ENCODE measurements around the gene SCAF1. TPM values are rescaled to one million over a fixed set of nuclear protein-coding genes. Genes with fewer than 3 reads are reported as not detected.
A peak's percentile ranks its signal among the peaks of the same experiment; 100 is the strongest.

SCAF1 gene
- total and polyA plus RNA-seq, 2 donors (not counting 1 experiment from before 2014, with no cell fraction given) = 17.1 to 68.3 TPM

GRCh38 chr19:49652551-49653465 lies 10.8 kb downstream of the SCAF1 start:
- 98% methylated on average over 55 of the region's 58 CpGs for WGBS (ENCODE audit: insufficient coverage)
- Histone ChIP-seq H2AFZ (ENCODE audit: insufficient read depth, low read depth, low read length, poor library complexity, severe bottlenecking) (no peak overlapping the region), H3K9me3 (ENCODE audit: control extremely low read depth in 1 of 3, control insufficient read depth in 2 of 3, insufficient read depth in 1 of 3, low read length in 2 of 3) (peaks cover 0 to 4% (median 0%) of the 10 kb centered on the region in 3 donors), H3K4me3 (ENCODE audit: control extremely low read depth in 1 of 5, extremely low read depth in 1 of 5, insufficient read depth in 1 of 5, low read depth in 2 of 5, low read length in 4 of 5) (no peak overlapping the region), H3K27ac (ENCODE audit: low read length in 2 of 2) (no peak overlapping the region), H4K20me1 (ENCODE audit: control insufficient read depth, insufficient read depth, low read length, poor library complexity, severe bottlenecking) (peaks cover 52% of the 10 kb centered on the region), H3K9ac (ENCODE audit: low read length) (no peak overlapping the region), H3K79me2 (ENCODE audit: control insufficient read depth, insufficient read depth, low read length) (peaks cover 23% of the 10 kb centered on the region), H3K36me3 (replicated peaks in 1 of 2; ENCODE audit: control extremely low read depth in 1 of 2, control insufficient read depth in 1 of 2, extremely low read depth in 1 of 2, insufficient read depth in 2 of 2, low read length in 1 of 2) (peaks cover 0 to 70% of the 10 kb centered on the region in 2 experiments), H3K4me1 (ENCODE audit: control insufficient read depth in 2 of 2, insufficient read depth in 2 of 2, low read length in 2 of 2) (no peaks in the 10 kb centered on the region), H3K4me2 (replicated peaks; ENCODE audit: low read depth, low read length, poor library complexity, severe bottlenecking) (no peak overlapping the region), H3K27me3 (replicated peaks in 1 of 4; ENCODE audit: control extremely low read depth in 1 of 4, control insufficient read depth in 3 of 4, insufficient read depth in 4 of 4, low read length in 3 of 4) (no peaks in the 10 kb centered on the region)
- no peaks in the 10 kb centered on the region for H3K4me1 Mint-ChIP-seq
- no peak overlapping the region for H3K4me3 Mint-ChIP-seq
- no peak for DNase-seq
- POLR2A ChIA-PET = interaction anchor here (0.6 kb wide), 1 partner anchor 47 kb away, joined by 5 read pairs; no protein-coding TSS in a partner anchor
- H3K27ac Mint-ChIP-seq = no peak overlapping the region
- no peaks in the 10 kb centered on the region for H3K27me3 Mint-ChIP-seq
- H3K9me3 Mint-ChIP-seq (ENCODE audit: insufficient read depth) = no peaks in the 10 kb centered on the region
- intact Hi-C loops (cut with micrococcal nuclease) = no loop called here
- CTCF ChIA-PET = no interaction called here
- TF ChIP-seq, protein P1, sequence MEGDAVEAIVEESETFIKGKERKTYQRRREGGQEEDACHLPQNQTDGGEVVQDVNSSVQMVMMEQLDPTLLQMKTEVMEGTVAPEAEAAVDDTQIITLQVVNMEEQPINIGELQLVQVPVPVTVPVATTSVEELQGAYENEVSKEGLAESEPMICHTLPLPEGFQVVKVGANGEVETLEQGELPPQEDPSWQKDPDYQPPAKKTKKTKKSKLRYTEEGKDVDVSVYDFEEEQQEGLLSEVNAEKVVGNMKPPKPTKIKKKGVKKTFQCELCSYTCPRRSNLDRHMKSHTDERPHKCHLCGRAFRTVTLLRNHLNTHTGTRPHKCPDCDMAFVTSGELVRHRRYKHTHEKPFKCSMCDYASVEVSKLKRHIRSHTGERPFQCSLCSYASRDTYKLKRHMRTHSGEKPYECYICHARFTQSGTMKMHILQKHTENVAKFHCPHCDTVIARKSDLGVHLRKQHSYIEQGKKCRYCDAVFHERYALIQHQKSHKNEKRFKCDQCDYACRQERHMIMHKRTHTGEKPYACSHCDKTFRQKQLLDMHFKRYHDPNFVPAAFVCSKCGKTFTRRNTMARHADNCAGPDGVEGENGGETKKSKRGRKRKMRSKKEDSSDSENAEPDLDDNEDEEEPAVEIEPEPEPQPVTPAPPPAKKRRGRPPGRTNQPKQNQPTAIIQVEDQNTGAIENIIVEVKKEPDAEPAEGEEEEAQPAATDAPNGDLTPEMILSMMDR (IDR thresholded peaks at IDR 0.05) = no peak
- no peak for TF ChIP-seq EZH2 (IDR thresholded peaks at IDR 0.05; ENCODE audit: borderline replicate concordance, insufficient read depth, low read depth, low read length, poor library complexity, severe bottlenecking)
- no peak for ATAC-seq (ENCODE audit: low read depth)

- no peaks in the 10 kb centered on the region for H3K27me3 Mint-ChIP-seq
- H3K4me2 ChIP-seq (replicated peaks; ENCODE audit: low read depth, low read length, poor library complexity, severe bottlenecking) = no peak overlapping the region
- no peak for ATAC-seq (ENCODE audit: low read depth)
- no peaks in the 10 kb centered on the region for H3K4me1 Mint-ChIP-seq
- no peaks in the 10 kb centered on the region for H3K9me3 Mint-ChIP-seq (ENCODE audit: insufficient read depth)
- H3K27ac ChIP-seq (ENCODE audit: low read length in 2 of 2) = no peak overlapping the region
- TF ChIP-seq, protein P1 (IDR thresholded peaks at IDR 0.05) = no peak
- TF ChIP-seq EZH2 (IDR thresholded peaks at IDR 0.05; ENCODE audit: borderline replicate concordance, insufficient read depth, low read depth, low read length, poor library complexity, severe bottlenecking) = no peak
- no peak overlapping the region for H3K4me3 ChIP-seq (ENCODE audit: control extremely low read depth in 1 of 5, extremely low read depth in 1 of 5, insufficient read depth in 1 of 5, low read depth in 2 of 5, low read length in 4 of 5)
- POLR2A ChIA-PET = interaction anchor here (0.6 kb wide), 2 partner anchors 46 to 324 kb away, joined by 5 to 6 read pairs; no protein-coding TSS in a partner anchor
- DNase-seq = no peak
- peaks cover 0 to 4% (median 0%) of the 10 kb centered on the region in 3 donors for H3K9me3 ChIP-seq (ENCODE audit: control extremely low read depth in 1 of 3, control insufficient read depth in 2 of 3, insufficient read depth in 1 of 3, low read length in 2 of 3)
- intact Hi-C loops (cut with micrococcal nuclease) = no loop called here
- peaks cover 24% of the 10 kb centered on the region for H3K79me2 ChIP-seq (ENCODE audit: control insufficient read depth, insufficient read depth, low read length)
- CTCF ChIA-PET = no interaction called here
- peak overlapping the region; percentile 32 for H3K27ac Mint-ChIP-seq
- peaks cover 0 to 73% of the 10 kb centered on the region in 2 experiments for H3K36me3 ChIP-seq (replicated peaks in 1 of 2; ENCODE audit: control extremely low read depth in 1 of 2, control insufficient read depth in 1 of 2, extremely low read depth in 1 of 2, insufficient read depth in 2 of 2, low read length in 1 of 2)
- WGBS (ENCODE audit: insufficient coverage) = 99% methylated on average over 13 of the region's 13 CpGs
- H3K9ac ChIP-seq (ENCODE audit: low read length) = no peak overlapping the region
- H3K4me1 ChIP-seq (ENCODE audit: control insufficient read depth in 2 of 2, insufficient read depth in 2 of 2, low read length in 2 of 2) = no peaks in the 10 kb centered on the region
- H3K4me3 Mint-ChIP-seq = no peak overlapping the region
- H2AFZ ChIP-seq (ENCODE audit: insufficient read depth, low read depth, low read length, poor library complexity, severe bottlenecking) = no peak overlapping the region
- H3K27me3 ChIP-seq (replicated peaks in 1 of 4; ENCODE audit: control extremely low read depth in 1 of 4, control insufficient read depth in 3 of 4, insufficient read depth in 4 of 4, low read length in 3 of 4) = no peaks in the 10 kb centered on the region
- H4K20me1 ChIP-seq (ENCODE audit: control insufficient read depth, insufficient read depth, low read length, poor library complexity, severe bottlenecking) = peaks cover 58% of the 10 kb centered on the region
Observed at GRCh38 chr19:49653466-49653806, 11.4 kb downstream of the SCAF1 start.
